ENCODE data around the gene FLACC1.
"Not testable (repeated sequence)": the region's sequence is repeated elsewhere in the genome, so short reads cannot be mapped to it uniquely, and the experiment has no call there.

Gene FLACC1

DNA sequence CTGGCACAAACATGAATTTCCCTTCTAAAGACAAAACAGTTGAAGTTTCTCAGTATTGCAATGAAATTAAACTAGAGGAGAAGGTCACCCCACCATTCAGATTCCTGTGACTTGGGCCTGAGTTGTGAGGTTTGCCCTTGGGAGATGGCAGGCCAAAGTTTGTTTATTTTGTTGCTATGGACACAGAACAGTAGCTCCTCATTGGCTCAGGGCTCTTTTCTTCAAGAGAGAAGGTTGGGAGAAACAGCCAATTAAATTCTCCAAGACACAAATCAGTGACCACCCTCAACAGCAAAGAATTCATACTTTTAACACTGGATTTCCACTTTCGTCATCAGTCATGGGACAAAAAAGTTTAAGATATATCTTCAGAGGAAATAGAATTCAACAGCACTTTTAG is at the start of gene FLACC1:
FLACC1 (minus strand) TSS at position 125 of the 400 bp plus-strand sequence. CDS start 5,941 bp downstream, outside the sequence.
- Mint-ChIP-seq H3K27me3 (no peaks in the 10 kb centered on the region), H3K4me3 (no peak within 1 kb of the TSS), H3K36me3 (ENCODE audit: low read depth) (peaks cover 28% of the 10 kb centered on the region), H3K9me3 (no peaks in the 10 kb centered on the region), H3K27ac (no peak within 1 kb of the TSS), H3K4me1 (ENCODE audit: low read depth) (no peaks in the 10 kb centered on the region)
- intact Hi-C loops (cut with micrococcal nuclease): no loop called here

DNA sequence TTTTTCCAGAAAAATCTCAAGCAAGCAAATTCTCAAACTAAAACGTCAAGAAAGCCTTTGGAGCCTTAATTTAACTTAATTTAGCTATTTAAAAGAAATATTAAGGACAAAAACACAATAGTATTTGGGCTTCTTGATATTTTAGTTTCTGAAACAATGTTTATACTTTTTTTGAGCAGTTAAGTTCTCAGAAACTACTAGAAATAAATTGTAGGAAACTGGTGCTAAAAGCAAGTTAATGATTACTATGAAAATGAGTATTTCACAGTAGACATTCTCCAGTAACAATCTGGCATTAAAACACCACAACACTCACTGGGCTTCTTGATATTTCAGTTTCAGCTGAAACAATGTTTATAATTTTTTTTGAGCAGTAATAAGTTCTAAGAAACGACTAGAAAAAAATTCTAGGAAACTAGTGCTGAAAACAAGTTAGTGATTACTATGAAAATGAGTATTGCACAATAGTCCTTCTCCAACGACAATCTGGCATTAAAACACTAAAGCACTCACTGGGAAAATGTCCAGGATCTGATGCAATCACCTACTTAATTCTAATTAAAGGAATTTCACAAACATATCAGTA is 49.0 kb upstream of the FLACC1 start:
- H3K9me3 Mint-ChIP-seq: no peaks in the 10 kb centered on the region
- H3K27me3 Mint-ChIP-seq: no peaks in the 10 kb centered on the region
- intact Hi-C loops (cut with micrococcal nuclease): loop anchor here (2.0 kb wide), 1 partner anchor 45 kb away; the partner anchor contains the start of genes STRADB and TRAK2
- peak overlapping the region; percentile 90 for H3K27ac Mint-ChIP-seq
- peaks cover 27% of the 10 kb centered on the region for H3K4me1 Mint-ChIP-seq (ENCODE audit: low read depth)
- peak overlapping the region; percentile 64 for H3K4me3 Mint-ChIP-seq
- H3K36me3 Mint-ChIP-seq (ENCODE audit: low read depth): peaks cover 19% of the 10 kb centered on the region

DNA sequence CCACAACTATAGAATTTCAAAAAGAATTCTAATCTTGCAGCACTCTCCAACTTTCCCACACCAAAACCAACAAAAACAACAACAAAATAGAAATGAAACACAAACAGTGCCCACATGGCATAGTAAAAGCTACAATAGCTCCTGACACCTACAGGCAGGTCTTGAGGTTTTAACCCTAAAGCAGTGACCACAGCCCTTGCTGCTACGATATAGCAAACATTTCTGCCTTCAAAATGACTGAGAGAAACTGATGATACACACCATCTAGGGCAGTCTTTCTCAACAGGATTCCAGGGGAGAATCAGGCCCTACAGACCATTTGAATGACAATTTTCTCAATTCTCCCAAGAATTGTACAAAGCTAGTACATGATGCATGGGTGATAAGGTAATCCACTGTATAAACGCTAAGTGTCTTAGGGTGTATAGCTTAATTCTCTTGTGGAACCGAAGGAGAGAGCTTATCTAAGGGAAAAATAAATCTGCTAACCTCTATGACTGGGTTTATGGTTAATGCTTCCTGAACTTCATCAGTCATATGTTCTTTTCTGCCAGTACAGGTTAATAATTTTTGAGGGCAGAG is 47.6 kb upstream of the FLACC1 start:
- no peak overlapping the region for H3K4me3 Mint-ChIP-seq
- intact Hi-C loops (cut with micrococcal nuclease): no loop called here
- peaks cover 27% of the 10 kb centered on the region for H3K4me1 Mint-ChIP-seq (ENCODE audit: low read depth)
- H3K27me3 Mint-ChIP-seq: no peaks in the 10 kb centered on the region
- peaks cover 14% of the 10 kb centered on the region for H3K36me3 Mint-ChIP-seq (ENCODE audit: low read depth)
- peak overlapping the region; percentile 90 for H3K27ac Mint-ChIP-seq
- no peaks in the 10 kb centered on the region for H3K9me3 Mint-ChIP-seq

GRCh38 chr2:201403880-201404279 is 46.7 kb upstream of the FLACC1 start:
- Mint-ChIP-seq H3K36me3 (ENCODE audit: low read depth) (peaks cover 24% of the 10 kb centered on the region), H3K27ac (no peak overlapping the region), H3K9me3 (no peaks in the 10 kb centered on the region), H3K4me1 (ENCODE audit: low read depth) (peaks cover 27% of the 10 kb centered on the region), H3K27me3 (no peaks in the 10 kb centered on the region), H3K4me3 (no peak overlapping the region)
- intact Hi-C loops (cut with micrococcal nuclease): no loop called here

DNA sequence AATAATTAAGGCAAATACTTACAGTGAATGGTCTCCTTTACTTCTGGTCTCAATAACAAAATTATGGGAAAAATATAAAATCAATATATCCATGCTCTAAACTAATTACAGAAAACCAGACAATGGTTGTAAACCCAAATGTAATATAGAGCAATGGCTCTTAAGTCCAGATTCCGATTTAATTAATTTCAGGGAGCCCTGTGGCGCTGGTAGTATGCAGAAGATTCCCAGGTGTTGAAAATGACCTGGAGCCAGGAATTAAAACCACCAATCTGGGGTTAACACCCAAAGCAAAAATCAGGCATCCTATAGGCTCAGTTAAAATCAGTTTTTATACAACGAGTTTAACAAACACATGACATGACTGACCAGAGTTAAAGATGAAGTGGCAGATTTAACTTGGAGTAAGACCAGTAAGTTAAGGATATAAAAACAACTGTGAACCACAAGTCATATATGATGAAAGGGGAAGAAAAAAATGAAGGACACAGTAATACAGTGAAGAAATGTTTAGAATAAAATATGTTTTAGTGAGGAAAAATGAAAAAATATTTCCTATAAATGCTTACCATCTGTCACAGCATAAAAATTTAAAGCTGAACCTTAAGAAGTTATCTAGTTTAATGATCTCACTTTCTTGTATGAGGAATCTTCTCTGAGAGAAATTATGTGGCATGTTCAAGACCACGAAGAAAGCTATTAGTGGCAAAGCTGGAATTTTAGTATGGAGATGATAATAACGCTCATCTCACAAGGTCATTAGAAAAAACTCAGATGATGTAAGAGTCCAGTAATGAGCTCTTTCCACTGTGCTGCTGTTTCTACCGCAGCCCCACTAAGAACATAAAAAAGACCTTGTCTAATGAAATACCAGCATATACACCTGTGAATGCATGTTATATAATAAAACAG is 45.8 kb upstream of the FLACC1 start:
- intact Hi-C loops (cut with micrococcal nuclease): no loop called here
- Mint-ChIP-seq H3K27me3 (no peaks in the 10 kb centered on the region), H3K9me3 (no peaks in the 10 kb centered on the region), H3K4me1 (ENCODE audit: low read depth) (peaks cover 24% of the 10 kb centered on the region), H3K36me3 (ENCODE audit: low read depth) (peaks cover 28% of the 10 kb centered on the region), H3K27ac (no peak overlapping the region), H3K4me3 (no peak overlapping the region)

DNA sequence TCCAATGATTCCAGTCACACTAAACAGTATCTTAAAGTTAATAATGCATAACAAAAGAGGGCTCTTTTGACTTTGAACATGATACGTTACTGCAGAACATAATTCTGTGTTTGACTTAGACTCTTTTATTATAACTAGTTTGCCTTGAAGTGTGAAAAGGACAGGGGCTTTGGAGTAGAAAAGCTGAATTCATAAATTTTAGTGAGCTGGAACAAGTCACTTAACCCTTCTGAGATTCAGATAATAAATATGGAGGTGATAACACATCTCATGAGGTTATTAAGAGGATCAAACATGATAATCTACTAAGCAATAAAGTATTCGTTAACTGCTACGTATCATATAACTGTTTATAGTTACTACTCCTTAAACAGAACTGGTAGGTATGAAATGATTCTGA is 44.7 kb upstream of the FLACC1 start:
- Mint-ChIP-seq H3K36me3 (ENCODE audit: low read depth) (peaks cover 34% of the 10 kb centered on the region), H3K27me3 (no peaks in the 10 kb centered on the region), H3K27ac (no peak overlapping the region), H3K4me3 (no peak overlapping the region), H3K9me3 (no peaks in the 10 kb centered on the region), H3K4me1 (ENCODE audit: low read depth) (peaks cover 22% of the 10 kb centered on the region)
- intact Hi-C loops (cut with micrococcal nuclease): no loop called here

- Mint-ChIP-seq H3K4me1 (ENCODE audit: low read depth) (no peaks in the 10 kb centered on the region), H3K27me3 (no peaks in the 10 kb centered on the region), H3K9me3 (no peaks in the 10 kb centered on the region), H3K4me3 (no peak overlapping the region), H3K27ac (no peak overlapping the region), H3K36me3 (ENCODE audit: low read depth) (peaks cover 63% of the 10 kb centered on the region)
- intact Hi-C loops (cut with micrococcal nuclease): no loop called here
Observed at GRCh38 chr2:201396595-201396994, 39.5 kb upstream of the FLACC1 start.

DNA sequence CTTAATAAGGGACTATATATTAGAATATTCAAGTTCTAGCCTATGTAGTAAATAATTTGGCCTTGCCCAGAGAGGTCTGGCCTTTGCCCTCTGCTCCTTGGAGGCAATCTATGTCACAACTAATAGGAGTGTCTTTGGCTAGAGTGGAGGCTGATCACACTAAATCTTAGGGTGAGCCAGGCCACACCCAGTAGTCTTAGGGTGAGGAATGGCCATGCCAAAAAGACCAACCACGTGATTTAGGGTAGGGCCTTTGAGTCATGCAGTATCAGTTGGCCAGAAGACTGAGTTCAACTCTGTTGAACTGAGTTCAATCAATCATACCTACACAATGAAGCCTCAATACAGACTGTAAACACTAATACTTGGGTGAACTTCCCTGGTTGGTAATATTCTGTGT is 26.0 kb upstream of the FLACC1 start:
- Mint-ChIP-seq H3K4me1 (ENCODE audit: low read depth) (no peaks in the 10 kb centered on the region), H3K27me3 (no peaks in the 10 kb centered on the region), H3K36me3 (ENCODE audit: low read depth) (peaks cover 82% of the 10 kb centered on the region), H3K27ac (no peak overlapping the region), H3K4me3 (no peak overlapping the region), H3K9me3 (no peaks in the 10 kb centered on the region)
- intact Hi-C loops (cut with micrococcal nuclease): no loop called here

GRCh38 chr2:201378496-201379397 is 21.6 kb upstream of the FLACC1 start:
- Mint-ChIP-seq H3K4me3 (no peak overlapping the region), H3K9me3 (no peaks in the 10 kb centered on the region), H3K27ac (no peak overlapping the region), H3K36me3 (ENCODE audit: low read depth) (peaks cover 63% of the 10 kb centered on the region), H3K27me3 (no peaks in the 10 kb centered on the region), H3K4me1 (ENCODE audit: low read depth) (no peaks in the 10 kb centered on the region)
- intact Hi-C loops (cut with micrococcal nuclease): no loop called here

GRCh38 chr2:201377218-201377617 is 20.1 kb upstream of the FLACC1 start:
- Mint-ChIP-seq H3K4me3 (no peak overlapping the region), H3K36me3 (ENCODE audit: low read depth) (peaks cover 67% of the 10 kb centered on the region), H3K27me3 (no peaks in the 10 kb centered on the region), H3K9me3 (no peaks in the 10 kb centered on the region), H3K27ac (no peak overlapping the region), H3K4me1 (ENCODE audit: low read depth) (no peaks in the 10 kb centered on the region)
- intact Hi-C loops (cut with micrococcal nuclease): no loop called here

DNA sequence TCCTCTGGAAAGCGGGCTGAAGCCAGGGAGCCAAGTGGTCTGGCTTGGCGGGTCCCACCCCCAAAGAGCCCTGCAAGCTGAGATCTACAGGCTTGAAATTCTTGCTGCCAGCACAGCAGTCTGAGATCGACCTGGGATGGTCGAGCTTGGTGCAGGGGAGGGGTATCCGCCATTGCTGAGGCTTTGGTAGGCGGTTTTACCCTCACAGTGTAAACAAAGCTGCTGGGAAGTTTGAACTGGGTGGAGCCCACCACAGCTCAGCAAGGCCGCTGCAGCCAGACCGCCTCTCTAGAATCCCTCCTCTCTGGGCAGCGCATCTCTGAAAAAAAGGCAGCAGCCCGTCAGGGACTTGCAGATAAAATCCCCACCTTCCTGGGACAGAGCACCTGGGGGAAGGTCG is 12.6 kb upstream of the FLACC1 start:
- intact Hi-C loops (cut with micrococcal nuclease): no loop called here
- H3K4me1 Mint-ChIP-seq (ENCODE audit: low read depth): no peaks in the 10 kb centered on the region
- no peak overlapping the region for H3K27ac Mint-ChIP-seq
- H3K4me3 Mint-ChIP-seq: no peak overlapping the region
- H3K27me3 Mint-ChIP-seq: no peaks in the 10 kb centered on the region
- peaks cover 81% of the 10 kb centered on the region for H3K36me3 Mint-ChIP-seq (ENCODE audit: low read depth)
- peaks cover 17% of the 10 kb centered on the region for H3K9me3 Mint-ChIP-seq

DNA sequence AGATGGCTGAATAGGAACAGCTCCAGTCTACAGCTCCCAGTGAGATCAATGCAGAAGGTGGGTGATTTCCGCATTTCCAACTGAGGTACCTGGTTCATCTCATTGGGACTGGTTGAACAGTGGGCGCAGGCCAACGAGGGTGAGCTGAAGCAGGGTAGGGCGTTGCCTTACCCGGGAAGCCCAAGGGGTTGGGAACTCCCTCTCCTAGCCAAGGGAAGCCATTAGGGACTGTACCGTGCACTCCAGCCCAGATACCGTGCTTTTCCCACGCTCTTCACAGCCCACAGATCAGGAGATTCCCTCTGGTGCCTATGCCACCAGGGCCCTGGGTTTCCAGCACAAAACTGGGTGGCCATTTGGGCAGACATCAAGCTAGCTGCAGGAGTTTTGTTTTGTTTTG is 12.2 kb upstream of the FLACC1 start:
- H3K4me3 Mint-ChIP-seq; H3K27me3 Mint-ChIP-seq; intact Hi-C loops (cut with micrococcal nuclease); H3K27ac Mint-ChIP-seq; H3K4me1 Mint-ChIP-seq (ENCODE audit: low read depth): not testable (repeated sequence)
- H3K36me3 Mint-ChIP-seq (ENCODE audit: low read depth): peaks cover 76% of the 10 kb centered on the region
- peaks cover 17% of the 10 kb centered on the region for H3K9me3 Mint-ChIP-seq

- intact Hi-C loops (cut with micrococcal nuclease): no loop called here
- no peak overlapping the region for H3K27ac Mint-ChIP-seq
- H3K9me3 Mint-ChIP-seq: peaks cover 17% of the 10 kb centered on the region
- no peak overlapping the region for H3K4me3 Mint-ChIP-seq
- H3K36me3 Mint-ChIP-seq (ENCODE audit: low read depth): peaks cover 67% of the 10 kb centered on the region
- H3K27me3 Mint-ChIP-seq: no peaks in the 10 kb centered on the region
- H3K4me1 Mint-ChIP-seq (ENCODE audit: low read depth): no peaks in the 10 kb centered on the region
Observed at GRCh38 chr2:201366146-201366545, 9.0 kb upstream of the FLACC1 start.
